HG02938 (cell line): ENCODE results near the gene NDN.

Source experiments
- ATAC-seq: cut with Tn5 transposase; IDR thresholded peaks from one replicate; pipeline ENCODE4 v1.9.1; 2021; ENCODE audit warnings: mild to moderate bottlenecking, moderate library complexity; ENCODE audit not compliant: unreplicated experiment

NDN gene

GRCh38 chr15:23642413-23643044, 44.6 kb downstream of the NDN start:
- no peak for ATAC-seq
